BJ (cell line): ENCODE measurements around the gene ENTPD7. TPM values are rescaled to one million over a fixed set of nuclear protein-coding genes. Genes with fewer than 3 reads are reported as not detected.

Experiments
- CTCF ChIA-PET: fragments of 350-600 bp; formaldehyde crosslinking; extraction: SDS; loops from one replicate; lab custom pipeline; 2021; ENCODE audit warnings: antibody characterized with exemption, inconsistent platforms; lab: Yijun Ruan, JAX
- POLR2A ChIA-PET: fragments of 300-600 bp; sonication (Branson Sonifier 250); formaldehyde crosslinking; extraction: SDS; loops from one replicate; lab custom pipeline; 2021; ENCODE audit warnings: antibody characterized with exemption; lab: Charles Lee
- DNase-seq: peaks from one replicate; pipeline ENCODE4 v3.0.0-alpha.2; 2011; ENCODE audit warnings: low read depth
- H3K27me3 ChIP-seq: 2 replicates; pipeline ENCODE4 v1.6.0; 2011; ENCODE audit warnings: low read length; ENCODE audit not compliant: control insufficient read depth, insufficient read depth
- H3K36me3 ChIP-seq: 2 replicates; pipeline ENCODE4 v1.5.1; 2011; ENCODE audit warnings: low read length; ENCODE audit not compliant: control insufficient read depth, insufficient read depth
- H3K4me3 ChIP-seq: 2 replicates; pipeline ENCODE4 v1.5.1; 2011; ENCODE audit warnings: low read depth, mild to moderate bottlenecking, control low read depth, low read length
- polyA plus RNA-seq: library from polyadenylated mRNA; depleted of rRNA; stranded (reverse); fragments of >200 nt; gene quantifications from 2 replicates; pipeline ENCODE4 v1.2.3, GENCODE V29; 2011
- TF ChIP-seq, protein P1 (sequence below): IDR thresholded peaks from 2 replicates; pipeline ENCODE4 v1.5.1; 2011; ENCODE audit warnings: low read depth, mild to moderate bottlenecking, control low read depth, inconsistent platforms, low read length, moderate library complexity; ENCODE audit not compliant: insufficient read depth

Gene ENTPD7
- polyA plus RNA-seq, 1 experiment, result 13.6 TPM

DNA sequence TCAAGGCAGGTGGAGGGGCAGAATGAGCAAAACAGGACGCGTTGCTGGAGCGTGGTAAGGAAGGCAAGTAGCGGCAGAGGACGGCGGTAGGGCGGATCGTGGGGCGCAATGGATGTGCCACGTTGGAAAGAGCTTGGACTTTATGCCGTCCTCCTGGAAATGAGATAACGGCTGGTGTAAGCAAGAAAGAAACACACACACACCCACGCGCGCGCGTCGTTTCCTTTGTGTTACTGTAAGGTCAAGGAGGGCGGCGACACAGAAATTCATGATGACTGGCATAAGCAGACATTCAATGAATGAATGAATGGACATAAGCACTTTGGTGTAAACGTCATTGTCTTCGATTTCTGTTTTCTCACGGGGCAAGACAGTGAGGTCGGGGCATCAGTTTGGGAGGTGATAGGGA lies 683 bp upstream of the ENTPD7 start:
- ChIA-PET CTCF (interaction anchor here (3.1 kb wide), 1 partner anchor 28 kb away, joined by 10 read pairs; no protein-coding TSS in a partner anchor), POLR2A (interaction anchor here (0.6 to 0.9 kb wide), 2 partner anchors 51 to 73 kb away, joined by 3 to 5 read pairs; partner anchors contain the start of genes COX15 and CUTC)
- TF ChIP-seq, protein P1, sequence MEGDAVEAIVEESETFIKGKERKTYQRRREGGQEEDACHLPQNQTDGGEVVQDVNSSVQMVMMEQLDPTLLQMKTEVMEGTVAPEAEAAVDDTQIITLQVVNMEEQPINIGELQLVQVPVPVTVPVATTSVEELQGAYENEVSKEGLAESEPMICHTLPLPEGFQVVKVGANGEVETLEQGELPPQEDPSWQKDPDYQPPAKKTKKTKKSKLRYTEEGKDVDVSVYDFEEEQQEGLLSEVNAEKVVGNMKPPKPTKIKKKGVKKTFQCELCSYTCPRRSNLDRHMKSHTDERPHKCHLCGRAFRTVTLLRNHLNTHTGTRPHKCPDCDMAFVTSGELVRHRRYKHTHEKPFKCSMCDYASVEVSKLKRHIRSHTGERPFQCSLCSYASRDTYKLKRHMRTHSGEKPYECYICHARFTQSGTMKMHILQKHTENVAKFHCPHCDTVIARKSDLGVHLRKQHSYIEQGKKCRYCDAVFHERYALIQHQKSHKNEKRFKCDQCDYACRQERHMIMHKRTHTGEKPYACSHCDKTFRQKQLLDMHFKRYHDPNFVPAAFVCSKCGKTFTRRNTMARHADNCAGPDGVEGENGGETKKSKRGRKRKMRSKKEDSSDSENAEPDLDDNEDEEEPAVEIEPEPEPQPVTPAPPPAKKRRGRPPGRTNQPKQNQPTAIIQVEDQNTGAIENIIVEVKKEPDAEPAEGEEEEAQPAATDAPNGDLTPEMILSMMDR, result no peak
- H3K4me3 ChIP-seq, result peak overlapping the region; percentile 99
- no peak for DNase-seq
- H3K27me3 ChIP-seq, result no peaks in the 10 kb centered on the region
- 0 out of 2 replicates have a peak, but pooled peaks cover 2% of the 10 kb centered on the region for H3K36me3 ChIP-seq

DNA sequence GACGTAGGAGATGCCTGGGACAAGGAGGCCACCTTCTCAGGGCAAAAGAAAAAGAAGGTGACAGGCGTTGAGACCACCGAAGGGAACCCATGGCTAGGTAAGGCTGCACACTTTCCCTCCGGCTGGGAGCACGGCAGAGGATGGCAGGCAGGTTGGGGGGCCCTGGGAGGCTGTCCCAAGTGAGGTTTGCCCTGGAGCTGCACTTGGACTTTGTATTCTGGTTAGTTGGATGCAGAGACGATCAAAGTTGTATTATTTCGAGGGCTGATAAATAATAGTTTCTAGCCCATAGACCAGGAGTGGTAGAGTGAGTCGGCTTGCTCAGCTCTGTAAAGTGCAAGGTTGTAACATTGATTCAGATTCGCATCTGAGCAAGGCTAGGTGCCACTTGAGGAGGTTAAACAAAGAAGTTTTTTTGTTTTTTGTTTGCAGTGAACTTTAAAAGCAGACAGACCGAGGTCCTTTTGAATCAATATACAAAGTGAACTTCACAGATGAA lies 608 bp downstream of the ENTPD7 start:
- POLR2A ChIA-PET, result interaction anchor here (0.6 to 1.2 kb wide), 2 partner anchors 17 to 19 kb away, joined by 3 read pairs; no protein-coding TSS in a partner anchor
- TF ChIP-seq, protein P1, result no peak
- CTCF ChIA-PET, result interaction anchor here (1.5 to 3.1 kb wide), 2 partner anchors 29 to 52 kb away, joined by 5 to 10 read pairs; no protein-coding TSS in a partner anchor
- peak overlapping the region; percentile 99 for H3K4me3 ChIP-seq
- DNase-seq, result no peak
- H3K27me3 ChIP-seq, result no peaks in the 10 kb centered on the region
- peaks cover 2% of the 10 kb centered on the region; the same call in 1 of the 2 replicates for H3K36me3 ChIP-seq

DNA sequence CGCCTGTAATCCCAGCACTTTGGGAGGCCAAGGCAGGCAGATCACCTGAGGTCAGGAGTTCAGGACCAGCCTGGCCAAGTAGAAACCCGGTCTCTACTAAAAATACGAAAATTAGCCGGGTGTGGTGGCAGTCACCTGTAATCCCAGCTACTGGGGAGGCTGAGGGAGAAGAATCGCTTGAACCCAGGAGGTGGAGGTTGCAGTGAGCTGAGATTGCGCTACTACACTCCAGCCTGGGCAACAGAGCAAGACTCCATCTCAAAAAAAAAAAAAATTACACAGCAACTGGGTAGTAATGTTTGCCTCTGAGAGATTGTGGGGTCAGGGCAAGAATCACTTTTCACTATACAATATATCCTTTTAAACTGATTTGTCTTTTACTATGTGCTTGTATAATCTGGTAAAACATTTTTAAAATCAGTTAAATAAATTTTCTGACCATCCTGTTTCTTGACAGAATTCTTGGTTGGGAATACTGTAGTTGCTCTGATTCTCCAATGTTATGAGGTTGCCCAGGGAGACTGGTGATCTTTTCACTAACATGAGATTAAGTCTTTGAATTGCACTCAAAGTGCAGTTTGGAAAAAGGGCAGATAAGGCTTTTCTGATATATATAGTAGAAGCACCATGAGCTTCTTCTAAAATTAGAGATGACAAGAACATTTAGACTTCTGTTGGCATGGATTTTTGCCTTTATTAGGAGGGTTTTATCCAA lies 1.5 kb downstream of the ENTPD7 start:
- peaks cover 4% of the 10 kb centered on the region; the same call in 1 of the 2 replicates for H3K36me3 ChIP-seq
- peak overlapping the region; percentile 99 for H3K4me3 ChIP-seq
- CTCF ChIA-PET, result interaction anchor here (1.5 to 3.1 kb wide), 2 partner anchors 30 to 51 kb away, joined by 5 to 10 read pairs; no protein-coding TSS in a partner anchor
- no peaks in the 10 kb centered on the region for H3K27me3 ChIP-seq
- POLR2A ChIA-PET, result interaction anchor here (1.2 to 1.5 kb wide), 2 partner anchors 16 to 39 kb away, joined by 3 to 6 read pairs; no protein-coding TSS in a partner anchor
- DNase-seq, result no peak
- TF ChIP-seq, protein P1, result no peak

DNA sequence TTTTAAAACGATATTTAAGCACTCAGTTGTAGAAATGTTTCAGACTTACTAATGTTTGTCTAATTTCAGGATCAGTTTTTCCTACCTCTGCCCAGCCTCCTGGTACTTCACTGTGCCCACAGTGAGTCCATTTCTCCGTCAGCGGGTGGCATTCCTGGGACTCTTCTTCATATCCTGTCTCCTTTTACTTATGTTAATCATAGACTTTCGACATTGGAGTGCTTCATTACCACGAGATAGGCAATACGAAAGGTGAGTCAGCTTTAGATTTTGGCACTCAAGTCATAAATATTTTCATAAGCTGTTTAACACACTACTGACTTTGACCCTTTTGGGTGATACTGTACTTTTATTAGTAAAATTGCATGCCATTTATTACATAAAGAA lies 2.1 kb downstream of the ENTPD7 start:
- DNase-seq, result peak; percentile 68
- POLR2A ChIA-PET, result interaction anchor here (1.5 kb wide), 1 partner anchor 40 kb away, joined by 6 read pairs; no protein-coding TSS in a partner anchor
- CTCF ChIA-PET, result interaction anchor here (0.9 to 1.6 kb wide), 2 partner anchors 39 to 49 kb away, joined by 3 read pairs; no protein-coding TSS in a partner anchor
- H3K36me3 ChIP-seq, result peaks cover 4% of the 10 kb centered on the region; the same call in 1 of the 2 replicates
- H3K4me3 ChIP-seq, result peak overlapping the region; percentile 19
- TF ChIP-seq, protein P1, result no peak
- H3K27me3 ChIP-seq, result no peaks in the 10 kb centered on the region

DNA sequence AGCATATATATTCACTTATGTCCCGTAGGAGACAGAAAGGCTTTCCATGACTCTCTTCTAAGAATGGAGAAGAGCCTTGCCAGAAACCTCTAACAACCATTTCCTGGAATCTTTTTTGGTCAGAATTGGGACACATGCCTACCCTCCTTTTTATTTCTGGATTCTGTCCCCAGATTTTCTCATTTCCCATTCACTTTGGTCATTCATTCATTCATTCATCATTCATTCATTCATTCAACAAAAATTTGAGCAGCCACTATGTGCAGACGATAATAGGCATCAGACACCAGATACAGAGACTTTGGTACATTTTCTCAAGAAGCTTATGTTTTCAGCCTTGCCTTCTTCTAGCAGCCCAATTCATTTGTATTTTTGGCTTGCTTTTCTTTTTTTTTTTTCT lies 6.0 kb downstream of the ENTPD7 start:
- POLR2A ChIA-PET, result no interaction called here
- H3K27me3 ChIP-seq, result no peaks in the 10 kb centered on the region
- DNase-seq, result no peak
- CTCF ChIA-PET, result interaction anchor here (1.1 kb wide), 1 partner anchor 45 kb away, joined by 3 read pairs; no protein-coding TSS in a partner anchor
- TF ChIP-seq, protein P1, result no peak
- H3K4me3 ChIP-seq, result no peak overlapping the region
- H3K36me3 ChIP-seq, result peaks cover 4% of the 10 kb centered on the region; the same call in 1 of the 2 replicates
